A549 (cell line): ENCODE measurements around the gene MEF2B.

Source experiments
- MAFK ChIP-seq: fragments of 450-650 bp; IDR thresholded peaks from 2 replicates; pipeline ENCODE4 v1.6.1; 2014; ENCODE audit not compliant: partially characterized antibody
- NR3C1 ChIP-seq: fragments of >200 bp; sonication (Bioruptor Twin); formaldehyde crosslinking; IDR thresholded peaks from 3 replicates; pipeline ENCODE4 v1.6.1; 2017

DNA sequence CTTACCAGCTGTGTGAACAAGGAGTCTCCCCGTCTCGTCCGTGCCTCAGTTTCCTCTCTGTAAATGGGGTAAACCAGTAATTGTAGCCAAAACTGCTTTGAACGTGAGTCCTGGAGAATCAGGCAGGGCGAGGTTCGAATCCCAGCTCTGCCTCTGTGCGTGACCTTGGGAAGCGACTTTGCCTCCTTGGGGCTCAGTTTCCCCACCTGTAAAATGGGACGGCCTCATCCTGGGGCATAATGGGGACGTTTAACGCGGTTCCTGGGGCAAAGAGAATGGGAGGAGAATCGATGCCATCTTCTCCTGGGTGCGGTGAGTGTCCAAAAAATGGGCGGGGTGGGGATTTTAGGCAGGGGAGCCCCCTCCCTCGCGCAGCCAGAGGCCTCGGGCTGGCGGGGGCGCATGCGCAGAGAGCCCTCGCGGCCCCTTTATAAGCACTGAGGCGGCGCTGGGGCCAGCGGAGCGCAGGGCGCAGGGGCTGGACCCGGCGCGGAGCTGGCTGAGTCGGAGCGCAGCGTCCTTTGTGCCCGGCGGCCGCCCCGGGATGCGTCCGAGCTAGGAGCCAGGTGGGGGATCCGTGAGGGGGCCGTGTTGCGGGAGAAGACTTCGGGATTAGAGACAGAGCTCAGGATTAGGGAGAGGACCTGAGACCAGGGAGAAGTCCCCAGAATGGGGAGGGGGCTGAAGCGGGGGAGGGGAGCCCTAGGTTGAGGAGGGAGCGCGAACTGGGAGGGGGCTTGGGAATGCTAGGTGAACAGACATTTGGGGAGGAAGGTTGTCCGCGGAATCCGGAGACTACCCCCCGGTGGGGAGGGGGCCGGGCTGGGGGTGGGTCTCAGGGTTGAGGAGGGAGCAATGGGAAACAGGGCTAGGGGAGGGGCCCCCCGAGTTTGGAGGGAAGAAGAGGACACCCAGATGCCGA, 41.7 kb upstream of the MEF2B start, which contains the start of gene NCAN:
- TF ChIP-seq MAFK (no peak), NR3C1 (no peak)
